GM18873 (cell line): ENCODE measurements around the gene ADGB.
"Not testable (repeated sequence)": the region's sequence is repeated elsewhere in the genome, so short reads cannot be mapped to it uniquely, and the experiment has no call there.

Experiments
- ATAC-seq: cut with Tn5 transposase; IDR thresholded peaks from one replicate; pipeline ENCODE4 v1.9.1; 2021; ENCODE audit warnings: mild to moderate bottlenecking, moderate library complexity, moderate number of reproducible peaks; ENCODE audit not compliant: unreplicated experiment, low FRiP score

The ADGB gene

GRCh38 chr6:146741609-146742008 is 142.8 kb downstream of the ADGB start:
- ATAC-seq = no peak

GRCh38 chr6:146753306-146753705 is 154.5 kb downstream of the ADGB start:
- ATAC-seq = no peak

- no peak for ATAC-seq
Observed at GRCh38 chr6:146767632-146768031, 168.9 kb downstream of the ADGB start.

GRCh38 chr6:146768722-146769121 is 169.9 kb downstream of the ADGB start:
- ATAC-seq = no peak

GRCh38 chr6:146770275-146770964 is 171.6 kb downstream of the ADGB start:
- ATAC-seq = no peak

GRCh38 chr6:146770965-146771735 is 172.4 kb downstream of the ADGB start:
- peak; percentile 46 for ATAC-seq

GRCh38 chr6:146775220-146775619 is 176.4 kb downstream of the ADGB start:
- no peak for ATAC-seq

GRCh38 chr6:146781836-146782235 is 183.1 kb downstream of the ADGB start:
- no peak for ATAC-seq

- ATAC-seq = peak; percentile 80
Observed at GRCh38 chr6:146785001-146785585, 186.3 kb downstream of the ADGB start.

GRCh38 chr6:146787876-146788508 is 189.2 kb downstream of the ADGB start:
- no peak for ATAC-seq

GRCh38 chr6:146790561-146791091 is 191.9 kb downstream of the ADGB start:
- no peak for ATAC-seq

GRCh38 chr6:146791930-146792329 is 193.2 kb downstream of the ADGB start:
- no peak for ATAC-seq

- not testable (repeated sequence) for ATAC-seq
Observed at GRCh38 chr6:146793218-146793617, 194.4 kb downstream of the ADGB start.

GRCh38 chr6:146795479-146796133 is 196.8 kb downstream of the ADGB start:
- no peak for ATAC-seq

GRCh38 chr6:146803167-146803566 is 204.4 kb downstream of the ADGB start:
- ATAC-seq = not testable (repeated sequence)

GRCh38 chr6:146803601-146804000 is 204.8 kb downstream of the ADGB start:
- ATAC-seq = no peak

GRCh38 chr6:146805546-146806325 is 207.0 kb downstream of the ADGB start:
- ATAC-seq = no peak

GRCh38 chr6:146809014-146809413 is 210.2 kb downstream of the ADGB start:
- ATAC-seq = not testable (repeated sequence)

- not testable (repeated sequence) for ATAC-seq
Observed at GRCh38 chr6:146812811-146813321, 214.1 kb downstream of the ADGB start.
